Measurements from ENCODE around the gene SLIT3.

Gene SLIT3

DNA sequence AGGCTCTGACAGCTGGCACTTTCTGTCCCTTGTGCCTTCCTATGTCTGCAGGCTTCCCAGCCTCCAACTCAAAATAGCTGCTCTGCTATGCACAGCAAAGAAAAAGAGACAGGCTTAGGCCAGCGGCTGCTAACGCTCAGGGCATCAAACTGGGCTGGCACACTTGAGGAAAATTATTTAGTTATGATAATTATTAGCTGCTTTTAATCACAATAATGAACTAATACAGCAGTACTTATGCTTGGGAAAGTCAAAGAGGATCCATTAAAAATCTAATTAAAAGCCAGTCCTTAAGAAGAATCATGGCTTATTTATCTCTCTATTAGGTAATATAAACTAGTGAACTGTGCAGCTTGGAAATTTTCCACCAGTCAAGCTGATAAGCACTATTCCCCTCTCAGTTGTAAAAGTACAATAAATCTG lies 233.2 kb downstream of the SLIT3 start:
- DNase-seq: no peak

DNA sequence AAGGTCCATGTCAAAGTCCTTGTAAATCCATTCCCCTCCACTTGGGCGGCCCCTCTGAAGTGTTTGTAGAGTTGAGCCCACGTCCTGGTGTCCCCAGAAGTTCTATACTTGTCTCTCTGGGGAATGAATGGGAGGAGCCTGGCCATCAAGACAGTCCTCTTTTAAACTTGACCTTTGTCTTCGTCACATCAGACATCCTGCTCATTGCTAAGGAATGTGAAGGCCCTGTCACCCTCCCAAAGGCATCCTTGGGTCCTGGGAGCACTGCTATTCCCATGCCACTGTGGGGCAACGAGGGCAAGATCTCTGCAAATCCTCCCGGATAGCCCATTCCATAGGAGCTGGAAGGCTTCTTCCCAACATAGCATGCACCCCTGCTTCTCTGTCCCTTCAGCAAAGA lies 235.5 kb downstream of the SLIT3 start:
- DNase-seq: no peak

DNA sequence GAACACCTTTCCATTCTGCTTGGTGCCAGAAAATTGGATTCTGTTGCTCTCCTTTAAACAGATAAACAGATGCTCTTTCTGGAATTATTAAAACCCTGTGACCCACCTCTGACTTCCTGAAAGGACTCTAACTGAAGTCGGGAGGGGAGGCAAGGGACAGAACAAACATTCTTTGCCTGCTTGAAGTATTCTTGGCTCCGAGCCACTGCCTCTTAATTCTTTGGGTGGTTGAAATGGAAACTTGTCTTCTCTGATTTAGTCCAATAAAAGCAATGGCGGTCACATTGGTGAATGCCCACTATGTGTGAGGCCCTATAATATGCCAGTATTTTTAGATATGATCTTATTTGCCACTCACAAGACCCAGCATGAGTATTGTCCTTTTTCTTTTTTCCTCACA lies 236.8 kb downstream of the SLIT3 start:
- DNase-seq: no peak

DNA sequence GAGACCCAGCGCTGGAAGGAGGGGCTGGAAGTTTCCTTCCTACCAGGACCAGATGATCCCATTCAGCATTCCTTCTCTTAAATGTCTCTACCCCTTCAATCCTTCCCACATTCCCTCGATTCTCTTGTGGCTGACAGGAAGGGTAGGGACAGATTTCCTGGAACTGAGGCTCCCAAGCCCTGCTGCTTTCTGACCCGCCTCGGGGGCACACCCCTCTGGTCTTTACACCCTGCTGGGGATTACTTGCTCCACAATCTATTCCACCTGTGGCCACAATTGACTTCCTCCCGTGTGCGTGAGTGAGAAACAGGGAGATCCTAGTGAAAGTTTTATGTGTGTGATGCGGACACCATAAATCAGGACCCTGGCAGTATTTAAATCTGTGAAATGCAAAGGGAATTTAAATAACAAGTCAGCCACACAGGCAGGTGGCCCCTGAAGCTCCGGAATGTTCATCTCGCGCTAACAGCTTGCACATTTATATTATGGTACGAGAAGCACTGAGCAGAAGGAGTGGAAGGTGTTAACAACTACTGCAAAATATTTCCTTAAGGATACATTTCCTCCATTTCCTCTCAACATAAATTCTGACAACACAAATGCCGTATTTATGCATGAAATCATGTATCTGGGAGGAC lies 237.5 kb downstream of the SLIT3 start:
- DNase-seq: no peak

DNA sequence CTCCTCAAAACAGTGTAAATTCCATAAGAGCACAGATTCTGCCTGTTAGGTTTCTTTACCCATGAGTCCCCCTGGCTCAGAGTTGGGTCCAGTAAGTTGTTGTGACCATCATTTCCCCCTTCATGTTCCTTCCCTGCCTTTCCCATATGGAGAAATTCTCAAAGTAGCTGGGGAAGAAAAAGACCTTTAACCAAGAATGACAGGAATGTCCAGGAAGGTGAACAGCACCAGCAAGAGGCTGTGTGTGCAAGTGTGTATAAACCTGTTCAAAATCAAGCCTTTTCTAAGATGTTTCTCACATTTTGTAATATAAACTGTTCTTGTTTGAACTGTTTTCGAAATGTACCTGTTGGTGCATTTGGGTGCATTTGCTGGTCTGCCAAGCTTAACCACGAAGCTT lies 238.2 kb downstream of the SLIT3 start:
- no peak for DNase-seq

DNA sequence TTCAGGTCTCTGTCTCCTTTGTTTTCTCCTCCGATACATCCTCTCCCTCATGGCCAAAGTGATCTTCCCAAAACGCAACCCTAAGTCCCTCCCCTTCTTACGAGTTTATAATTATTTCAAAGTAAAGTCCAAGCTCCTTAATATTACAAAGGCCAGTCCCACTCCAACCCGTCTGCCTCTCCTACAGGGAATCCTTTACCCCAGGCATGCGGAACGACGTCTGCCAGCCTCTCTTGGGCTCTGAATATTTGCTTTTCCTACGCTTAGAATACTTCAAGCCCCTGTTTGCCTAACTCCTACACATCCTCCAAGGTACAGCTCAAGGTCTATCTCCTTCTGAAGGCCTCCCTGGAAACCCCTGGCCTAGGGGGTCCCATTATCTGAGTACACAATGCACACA lies 246.4 kb downstream of the SLIT3 start:
- DNase-seq: no peak

DNA sequence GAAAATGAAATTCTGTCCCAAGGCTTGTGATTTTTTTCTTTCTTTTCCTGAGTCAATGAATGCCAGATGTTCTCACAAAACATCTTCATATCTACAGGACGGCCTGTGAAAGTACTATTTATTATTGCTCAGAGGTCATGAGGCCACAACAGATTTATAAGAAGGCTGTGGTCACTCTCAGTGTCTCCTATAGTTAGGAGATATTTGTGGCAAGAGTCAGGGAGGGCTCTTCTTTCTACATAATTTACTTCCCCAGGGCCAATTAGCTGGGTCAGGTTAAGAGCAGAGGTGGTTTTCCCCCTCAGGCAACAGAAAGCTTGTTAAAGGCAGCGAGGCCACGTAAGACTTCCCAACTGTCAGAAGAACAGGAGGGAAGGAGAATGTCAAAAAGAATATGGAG lies 248.7 kb downstream of the SLIT3 start:
- no peak for DNase-seq

DNA sequence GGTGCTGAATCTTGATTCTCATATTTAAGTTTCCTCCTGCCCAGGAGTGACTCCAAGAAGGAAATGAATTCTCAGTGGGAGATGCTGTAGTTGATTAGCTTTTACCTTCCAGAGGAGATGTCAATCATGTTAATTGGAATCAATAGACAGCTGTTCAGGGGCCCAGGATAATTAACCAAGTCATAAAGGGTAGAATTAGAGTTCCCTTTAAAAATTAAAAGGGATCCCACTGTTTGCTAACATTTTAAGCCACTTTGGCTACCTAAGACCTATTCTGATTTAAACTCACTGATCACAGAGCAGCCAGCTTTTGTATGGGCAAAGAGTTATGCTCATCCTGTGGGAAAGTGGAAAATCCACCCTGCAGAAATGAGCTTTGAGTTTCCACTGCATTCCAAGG lies 249.6 kb downstream of the SLIT3 start:
- no peak for DNase-seq

DNA sequence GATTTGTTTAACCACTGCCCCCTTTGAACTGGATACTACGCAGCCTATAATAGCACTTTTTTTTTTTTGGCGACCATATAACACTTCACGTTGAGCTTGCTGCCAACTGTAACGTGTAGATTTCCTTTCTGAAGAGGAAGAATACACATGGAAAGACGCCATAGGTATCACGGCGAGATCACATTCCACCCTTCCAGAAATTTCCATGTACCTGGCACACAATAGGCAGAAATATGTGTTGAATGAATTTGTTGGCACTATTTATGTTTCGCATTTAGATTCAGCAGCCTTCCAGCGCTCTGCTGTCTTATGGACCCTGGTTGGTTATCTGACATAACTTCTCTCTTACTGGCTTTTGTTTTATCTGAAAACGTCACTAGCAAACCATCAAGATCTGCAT lies 250.3 kb downstream of the SLIT3 start:
- no peak for DNase-seq

DNA sequence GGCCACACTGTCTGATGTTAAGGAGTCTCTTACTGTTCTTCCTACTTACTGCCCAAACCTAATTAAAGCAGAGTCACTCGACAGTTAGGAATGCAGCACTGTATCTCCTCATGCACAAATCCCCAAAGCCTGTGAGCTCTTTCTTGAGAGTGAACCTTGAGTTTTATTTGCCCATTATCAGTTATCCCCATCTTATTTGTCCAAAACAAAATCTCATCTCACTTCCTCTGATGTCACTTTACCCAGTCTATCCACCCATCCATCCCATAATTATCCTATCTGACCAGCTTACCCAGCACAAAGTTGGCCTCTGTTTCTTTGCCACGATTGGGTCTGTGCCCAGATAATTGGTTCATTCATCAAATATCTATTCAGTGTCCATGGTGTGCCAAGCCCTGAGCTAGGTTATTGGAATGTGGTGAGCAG lies 250.8 kb downstream of the SLIT3 start:
- peak; percentile 49 for DNase-seq

DNA sequence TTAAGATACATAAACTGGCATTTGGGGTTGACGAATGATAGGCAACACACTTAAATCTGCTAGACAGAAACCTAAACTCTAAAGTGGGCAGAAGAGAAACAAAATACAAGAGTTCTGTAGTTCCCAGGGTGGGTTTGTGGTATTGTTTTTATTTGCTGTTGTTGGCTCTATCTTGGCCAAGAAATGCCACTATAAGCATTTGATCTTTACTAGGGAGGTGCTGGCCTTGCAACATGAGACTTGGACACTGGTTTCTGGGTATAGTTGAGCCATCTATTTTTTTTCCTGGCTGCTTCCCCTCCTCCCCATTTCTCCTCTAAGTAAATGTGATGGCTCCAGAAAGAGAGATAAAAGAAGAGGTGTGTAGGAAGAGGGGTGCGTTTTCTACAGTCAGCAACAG lies 251.2 kb downstream of the SLIT3 start:
- DNase-seq: no peak

DNA sequence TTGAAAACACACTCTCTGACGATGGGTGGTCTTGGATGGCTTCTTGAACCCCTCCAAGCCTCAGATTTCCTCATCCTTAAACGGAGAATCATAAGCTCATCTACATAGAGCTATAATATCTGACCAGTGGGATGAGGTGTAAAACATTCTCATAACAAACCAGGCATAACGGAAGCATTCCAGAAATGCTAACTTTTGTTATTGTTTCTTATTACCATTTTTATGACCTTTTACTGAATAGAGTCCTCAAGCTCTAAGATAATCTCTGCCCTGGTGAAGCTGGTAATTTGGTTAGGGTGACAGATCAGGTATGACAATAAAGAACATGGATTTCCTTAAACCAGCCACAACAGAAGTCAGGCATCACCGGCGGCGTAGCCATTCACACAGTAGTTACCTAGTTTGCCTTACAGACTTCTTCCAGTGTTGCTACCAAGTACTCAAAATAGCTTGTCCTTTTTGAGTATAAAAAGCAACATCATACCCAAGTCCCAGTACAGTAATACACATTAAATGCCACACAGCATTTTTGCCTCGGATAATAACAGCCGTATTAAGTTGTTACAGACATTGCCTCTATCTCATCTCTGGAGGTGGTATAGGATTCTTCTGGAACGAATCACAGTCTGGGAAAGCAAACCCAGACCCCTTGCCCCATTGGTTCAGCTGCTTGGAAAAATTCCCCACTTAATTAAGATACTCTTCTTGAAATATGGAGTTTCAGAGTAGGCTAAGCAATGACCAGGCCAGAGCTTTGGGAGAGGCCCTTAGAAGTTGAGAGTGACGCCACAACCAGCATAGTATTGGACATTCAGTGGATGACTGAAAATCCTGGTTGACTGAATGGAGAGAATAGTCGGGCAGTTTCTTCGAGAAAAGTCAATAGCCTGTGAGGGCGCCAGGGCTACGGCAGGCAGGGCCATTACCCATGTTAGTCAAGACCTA lies 252.5 kb downstream of the SLIT3 start:
- DNase-seq: no peak

DNA sequence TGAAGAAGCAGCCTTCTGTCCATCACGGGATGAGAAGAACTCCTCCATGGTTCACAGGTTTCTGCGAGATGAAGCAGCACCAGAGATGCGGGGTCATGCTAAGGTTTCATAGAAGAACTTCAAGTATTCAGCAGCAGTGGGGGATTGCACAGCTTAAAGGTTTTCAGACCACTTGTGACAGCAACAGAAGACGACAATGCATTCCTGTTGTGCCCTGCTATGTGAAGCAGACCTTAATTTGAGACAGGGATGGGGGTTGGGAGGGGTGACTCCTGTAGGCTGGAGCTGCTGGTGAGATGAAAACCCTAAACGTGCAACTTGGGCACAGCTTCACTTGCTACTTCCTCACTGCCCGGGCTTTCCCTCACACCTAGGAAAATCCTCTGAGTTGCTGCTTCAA lies 256.0 kb downstream of the SLIT3 start:
- DNase-seq: no peak

DNA sequence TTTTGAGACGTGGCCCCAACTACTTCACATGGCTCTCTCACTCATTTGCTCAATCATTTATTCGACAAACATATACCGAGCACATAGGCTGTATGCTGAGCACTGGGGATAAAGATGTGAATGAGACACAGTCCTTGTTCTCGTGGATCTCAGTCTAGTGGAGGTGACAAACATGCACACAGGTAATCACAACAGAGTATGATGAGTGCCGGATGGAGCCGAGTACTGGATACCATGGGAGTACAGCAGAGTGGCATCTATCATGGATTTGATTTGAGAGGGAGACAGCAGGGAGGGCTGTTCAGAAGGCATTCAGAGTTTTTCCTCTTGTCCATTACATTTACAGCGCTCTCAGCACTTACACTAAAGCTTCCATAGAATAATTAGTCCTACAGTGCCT lies 259.8 kb downstream of the SLIT3 start:
- DNase-seq: no peak

DNA sequence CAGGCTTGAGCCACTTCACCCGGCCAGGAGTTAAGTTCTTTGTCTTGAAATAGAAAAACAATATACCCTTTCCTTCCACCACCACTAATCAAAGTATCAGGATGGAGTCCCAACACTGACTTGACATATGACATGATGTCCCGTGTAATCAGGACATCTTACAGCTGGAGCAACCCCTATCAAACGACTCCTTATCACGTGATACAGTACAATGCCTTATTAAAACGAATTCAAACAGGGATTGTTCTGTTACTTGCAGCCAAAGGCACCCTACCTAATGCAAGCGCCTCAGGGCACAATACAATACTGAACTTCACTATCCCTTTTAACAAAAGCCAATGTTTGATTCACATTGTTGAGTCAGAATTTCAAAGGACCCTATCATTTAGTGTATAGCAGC lies 261.3 kb downstream of the SLIT3 start:
- DNase-seq: no peak

DNA sequence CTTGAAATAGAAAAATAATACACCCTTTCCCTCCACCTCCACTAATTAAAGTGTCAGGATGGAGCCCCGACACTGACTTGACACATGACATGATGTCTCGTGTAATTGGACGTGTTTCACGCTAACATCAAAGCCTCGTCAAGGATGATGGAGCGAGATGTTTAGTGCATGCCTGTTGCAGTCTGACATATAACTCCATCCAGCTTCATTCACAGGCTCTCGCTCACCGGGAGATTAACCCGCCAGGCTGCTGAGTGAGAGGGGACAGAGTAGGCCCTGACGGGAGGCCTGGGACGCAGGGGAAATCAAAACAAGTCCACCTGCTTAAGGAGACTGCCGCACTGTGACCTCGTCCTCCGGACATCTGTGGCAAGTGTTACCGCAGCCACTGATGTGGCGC lies 263.5 kb downstream of the SLIT3 start:
- no peak for DNase-seq

DNA sequence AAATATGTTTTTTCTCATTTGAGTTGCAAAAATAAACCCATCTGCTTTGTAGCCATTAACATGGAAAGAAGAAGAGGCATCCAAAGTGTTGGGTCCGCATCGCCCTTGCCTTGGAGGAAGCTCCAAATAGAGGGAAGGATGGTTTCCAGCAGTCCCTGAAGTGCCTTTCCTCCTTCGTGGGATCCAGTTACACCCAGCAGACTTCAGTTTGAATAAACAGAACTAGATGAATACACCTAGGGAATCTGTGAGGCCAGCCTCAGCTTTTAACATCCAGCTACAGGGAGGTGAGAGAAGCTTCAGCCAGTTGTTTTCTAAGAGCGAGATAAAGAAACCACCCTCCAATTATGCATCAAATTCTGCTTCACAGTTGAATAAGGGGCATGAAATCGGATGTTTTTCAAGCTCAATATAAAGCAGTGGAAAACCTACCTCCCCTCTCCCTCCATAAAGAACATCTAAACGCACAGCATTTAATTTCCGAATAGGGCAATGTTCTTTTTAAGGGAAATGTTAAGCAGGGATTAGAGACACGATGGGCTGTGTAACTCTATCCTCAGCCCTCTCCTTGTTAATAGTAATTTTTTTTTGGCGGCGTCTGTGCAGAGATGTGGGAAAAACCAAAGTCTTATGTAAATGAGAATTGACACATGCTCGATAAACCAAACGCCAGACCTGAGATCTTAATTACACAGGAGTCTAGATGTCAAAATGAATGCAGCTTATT lies 264.7 kb downstream of the SLIT3 start:
- DNase-seq: no peak

DNA sequence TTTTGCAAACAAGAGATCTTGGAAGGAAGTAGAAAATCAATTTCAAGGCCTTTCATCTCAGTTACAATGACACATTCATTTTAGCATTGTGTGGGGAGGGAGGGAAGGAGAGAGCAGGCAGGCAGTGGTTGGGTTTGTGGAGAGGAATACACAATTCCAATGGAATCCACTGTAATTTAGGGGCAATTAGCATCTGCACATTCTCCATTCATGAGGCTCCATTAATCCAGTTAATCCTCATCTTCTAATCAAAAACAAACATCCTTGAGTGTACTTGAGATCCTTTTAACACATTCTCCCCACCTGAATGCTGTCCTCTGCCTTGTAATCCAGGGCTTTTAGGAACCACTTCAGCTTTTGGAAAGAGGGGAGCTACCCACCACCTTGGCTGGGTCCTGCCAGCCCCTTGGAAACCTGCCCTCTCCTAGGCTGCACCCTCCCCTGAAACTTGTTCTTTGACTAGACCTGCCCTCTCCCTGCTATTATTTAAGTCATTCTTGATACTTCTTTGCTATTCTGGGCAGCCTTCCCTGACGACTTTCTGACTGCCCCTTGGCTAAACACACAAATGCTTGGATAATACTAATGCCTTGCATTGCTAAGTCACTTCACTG lies 271.2 kb downstream of the SLIT3 start:
- peak; percentile 20 for DNase-seq

DNA sequence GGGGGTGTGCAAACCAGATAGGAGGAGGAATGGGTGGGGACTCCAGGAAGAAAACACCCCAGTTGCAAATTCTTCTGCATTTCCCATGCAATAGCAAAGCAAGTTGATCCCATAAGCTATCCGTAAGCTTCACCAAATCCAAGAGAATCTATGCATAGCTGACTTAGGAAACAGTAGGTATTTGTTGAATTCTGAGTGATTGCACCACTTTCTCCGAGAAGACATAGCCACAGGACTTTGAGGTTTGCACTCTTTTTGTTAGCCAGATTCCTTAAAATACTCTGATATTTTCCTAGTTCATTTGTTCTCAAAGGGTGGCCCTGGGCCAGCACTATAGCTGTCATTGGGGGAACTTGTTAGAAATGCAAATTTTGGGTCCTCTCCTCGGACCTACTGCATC lies 271.9 kb downstream of the SLIT3 start:
- DNase-seq: no peak

DNA sequence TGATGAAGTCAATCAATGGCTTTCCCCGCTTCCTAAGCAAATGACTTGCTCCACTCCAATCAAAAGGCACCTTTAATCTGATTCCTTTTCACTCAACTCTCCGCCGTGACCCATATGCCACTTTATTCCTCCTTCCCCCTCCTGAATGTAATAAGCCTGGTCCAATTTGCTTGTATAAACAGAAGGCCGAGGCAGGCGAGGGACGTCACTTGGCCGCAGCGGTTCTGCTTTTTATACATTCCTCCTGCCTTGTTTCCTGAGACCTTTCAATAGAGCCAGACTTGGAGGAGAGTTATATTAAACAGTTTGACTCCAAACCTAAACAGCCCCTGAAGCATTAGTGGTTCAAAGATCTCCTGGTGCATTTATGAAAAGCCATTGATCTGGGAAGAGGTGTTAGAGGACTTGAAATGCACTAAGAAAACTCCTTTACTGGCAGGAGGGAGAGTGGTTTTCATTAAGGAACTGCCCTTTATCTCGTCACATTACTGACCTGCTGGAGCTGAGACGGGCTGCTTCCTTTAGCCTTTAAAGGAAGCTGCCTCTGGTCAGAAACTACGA lies 273.4 kb downstream of the SLIT3 start:
- DNase-seq: no peak

DNA sequence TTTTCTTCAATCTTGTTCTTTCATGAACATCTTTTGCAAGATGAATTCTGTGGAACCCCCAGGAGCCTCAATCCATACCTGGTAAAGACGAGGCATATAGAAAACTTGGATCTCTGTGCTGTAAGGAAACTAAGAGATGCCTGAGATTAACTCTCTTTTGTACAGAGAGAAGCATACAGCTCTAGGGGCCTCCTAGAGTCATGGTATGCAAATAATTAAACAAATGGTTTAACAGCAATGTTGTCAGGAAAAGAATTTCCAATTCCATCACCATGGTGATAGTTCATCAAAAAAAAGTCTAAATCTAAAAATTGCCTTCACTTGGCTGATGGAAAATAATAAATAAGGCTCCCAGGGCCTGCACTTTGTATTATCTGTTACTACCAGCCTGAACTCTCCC lies 275.4 kb downstream of the SLIT3 start:
- no peak for DNase-seq

DNA sequence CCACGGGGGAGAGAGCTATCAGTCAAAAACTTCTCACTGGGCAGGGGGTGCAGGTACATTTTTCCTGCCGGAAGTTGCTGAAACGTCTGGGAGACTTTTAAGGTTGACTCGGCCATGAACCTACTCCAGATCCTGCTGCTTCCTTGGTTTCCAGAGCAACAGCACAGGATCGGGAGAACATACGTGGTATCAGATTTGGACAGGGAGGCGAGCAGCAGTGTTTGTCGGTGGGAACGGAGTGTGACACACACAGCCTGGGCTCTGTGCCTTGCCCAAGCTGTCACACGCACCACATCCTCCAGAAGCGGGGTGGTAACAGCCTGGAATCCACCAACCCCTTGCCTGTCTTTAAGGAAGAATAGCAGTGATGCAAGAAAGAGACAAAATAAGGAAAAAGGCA lies 276.5 kb downstream of the SLIT3 start:
- DNase-seq: no peak

DNA sequence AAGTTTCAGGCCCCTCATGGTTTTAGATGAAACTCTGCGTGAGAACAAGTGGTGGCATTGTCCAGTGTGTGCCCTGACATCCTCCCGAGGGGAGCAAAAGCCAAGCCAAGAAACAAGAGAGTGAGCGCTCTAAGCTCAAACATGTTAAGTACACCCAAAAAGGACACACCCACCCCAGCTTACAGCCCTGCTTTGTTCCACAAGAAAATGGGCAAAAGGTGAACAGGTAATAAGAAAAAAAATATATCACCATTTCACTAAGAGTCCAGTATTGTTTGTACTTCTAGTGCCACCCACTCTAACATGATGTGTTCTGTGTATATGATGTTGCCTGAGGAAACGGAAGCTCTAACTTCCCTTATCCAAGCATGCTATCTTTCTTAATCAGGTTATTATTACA lies 278.2 kb downstream of the SLIT3 start:
- DNase-seq: no peak
